ENCODE data around the gene ZNRF2. TPM values are rescaled to one million over a fixed set of nuclear protein-coding genes. Genes with fewer than 3 reads are reported as not detected.
A peak's percentile ranks its signal among the peaks of the same experiment; 100 is the strongest.

The ZNRF2 gene
- total and polyA plus RNA-seq, 10 of the 15 experiments (the other 5 are each of a cell fraction or from before 2014, with no cell fraction given) = 1.2 to 20.4 (median 9.5) TPM

GRCh38 chr7:30304177-30304884 lies 19.9 kb downstream of the ZNRF2 start (continued):
- TF ChIP-seq BCLAF1 (IDR thresholded peaks at IDR 0.05) (no peak), CBX3 (IDR thresholded peaks at IDR 0.05; ENCODE audit: borderline replicate concordance, low read depth) (no peak), MYC (IDR thresholded peaks at IDR 0.05; ENCODE audit: insufficient read depth, insufficient read length, insufficient replicate concordance, low read length, severe bottlenecking) (no peak)

GRCh38 chr7:30306976-30307375 lies 22.6 kb downstream of the ZNRF2 start:
- in situ Hi-C loops (cut with MboI) = no loop called here
- RAD21 ChIA-PET (ENCODE audit: unreplicated experiment) = interaction anchor here (1.9 to 2.7 kb wide), 2 partner anchors 16 to 24 kb away, joined by 5 to 12 read pairs; no protein-coding TSS in a partner anchor
- Histone ChIP-seq H4K20me1 (ENCODE audit: control insufficient read depth, insufficient read depth) (no peaks in the 10 kb centered on the region), H3K79me2 (ENCODE audit: control insufficient read depth, insufficient read depth, low read length) (peaks cover 53% of the 10 kb centered on the region), H3K36me3 (ENCODE audit: control insufficient read depth in 2 of 2, insufficient read depth in 2 of 2, low read length in 1 of 2) (no peaks in the 10 kb centered on the region), H3K4me1 (ENCODE audit: control insufficient read depth, insufficient read depth, low read length) (peaks cover 50% of the 10 kb centered on the region), H3K9ac (ENCODE audit: control insufficient read depth, insufficient read depth, low read length) (no peak overlapping the region), H3K4me3 (no peak overlapping the region), H3K27me3 (replicated peaks in 1 of 2; ENCODE audit: control insufficient read depth in 2 of 2, insufficient read depth in 2 of 2, low read length in 1 of 2) (no peaks in the 10 kb centered on the region), H3K9me3 (replicated peaks; ENCODE audit: control insufficient read depth, insufficient read depth, low read length) (no peaks in the 10 kb centered on the region; the same call in 1 of the 3 replicates), H3K27ac (ENCODE audit: control insufficient read depth, insufficient read depth) (no peak overlapping the region), H3K4me2 (ENCODE audit: control insufficient read depth, insufficient read depth) (no peak overlapping the region), H2AFZ (ENCODE audit: control insufficient read depth, low read depth, low read length) (no peak overlapping the region)
- FAIRE-seq = no peak
- intact Hi-C loops (cut with micrococcal nuclease; ENCODE audit: unreplicated experiment) = no loop called here
- POLR2A ChIA-PET = interaction anchor here (0.6 to 1.3 kb wide), 2 partner anchors 10 to 16 kb away, joined by 4 to 5 read pairs; no protein-coding TSS in a partner anchor
- no TSS peak for BruUV-seq (replicated peaks)
- CTCF ChIA-PET = interaction anchor here (0.7 to 1.7 kb wide), 4 partner anchors 21 to 204 kb away, joined by 3 to 5 read pairs (median 4); no protein-coding TSS in a partner anchor
- SMC1A ChIA-PET (ENCODE audit: uncharacterized antibody, unreplicated experiment) = interaction anchor here (0.9 to 2.6 kb wide), 7 partner anchors 11 to 89 kb away, joined by 3 to 23 read pairs (median 4); no protein-coding TSS in a partner anchor
- no peak for TF ChIP-seq NFXL1 (IDR thresholded peaks at IDR 0.05; ENCODE audit: borderline replicate concordance)
- peak; percentile 35; the same call in 1 of the 2 replicates for TF ChIP-seq RUNX3 (IDR thresholded peaks at IDR 0.05; ENCODE audit: low read length)
- TF ChIP-seq NR2C1 (IDR thresholded peaks at IDR 0.05) = no peak
- DNase-seq (ENCODE audit: low read depth, low spot score) = no peak
- no peak for ATAC-seq
- 67% methylated on average over 1 of the region's 1 CpG for whole genome bisulfite sequencing (ENCODE audit: insufficient coverage, insufficient replicate concordance, low lambda C conversion rate, missing lambda C conversion rate)

Measured in GM12878 (cell line).